K562 (cell line): Measurements from ENCODE around the gene RFC5. TPM values are rescaled to one million over a fixed set of nuclear protein-coding genes. Genes with fewer than 3 reads are reported as not detected.

Experiments used
- C11orf30 ChIP-seq: fragments of 450-650 bp; IDR thresholded peaks from 2 replicates; pipeline ENCODE4 v1.6.1; 2016; ENCODE audit warnings: low read depth, mild to moderate bottlenecking
- CCAR2 ChIP-seq: fragments of 200-400 bp; formaldehyde crosslinking; IDR thresholded peaks from 2 replicates; pipeline ENCODE4 v1.6.1; 2017; ENCODE audit warnings: mild to moderate bottlenecking, low read depth, low read length
- FOS ChIP-seq: IDR thresholded peaks from 3 replicates; pipeline ENCODE4 v1.6.1; 2011; ENCODE audit not compliant: insufficient read length; ENCODE audit errors: extremely low read depth
- MEF2D ChIP-seq: conservative IDR thresholded peaks from 2 replicates; pipeline ENCODE4 v1.6.1; 2016; ENCODE audit warnings: low read depth, missing genetic modification characterization, missing compliant biosample characterization
- NRF1 ChIP-seq, 2 experiments: fragments of 450-650 bp; IDR thresholded peaks in 1 of 2; conservative IDR thresholded peaks in 1 of 2; 2 replicates each; pipeline ENCODE4 v1.6.1; 2014; ENCODE audit warnings: mild to moderate bottlenecking in 2 of 2
- PRPF4 ChIP-seq: fragments of 200-400 bp; formaldehyde crosslinking; IDR thresholded peaks from one replicate; pipeline ENCODE4 v1.6.1; 2017; ENCODE audit warnings: low read length, low read depth, mild to moderate bottlenecking; ENCODE audit not compliant: insufficient read depth, poor library complexity, severe bottlenecking
- PTRF ChIP-seq: fragments of 450-650 bp; IDR thresholded peaks from 2 replicates; pipeline ENCODE4 v1.6.1; 2016; ENCODE audit warnings: mild to moderate bottlenecking, missing genetic modification characterization, missing compliant biosample characterization
- SMARCA4 ChIP-seq: fragments of 450-650 bp; IDR thresholded peaks from 2 replicates; pipeline ENCODE4 v1.6.1; 2016
- SRF ChIP-seq, 2 experiments: fragments of 250-450, 450-650 bp in 1 of 2; sonication (Bioruptor Pico) in 1 of 2; sonication (generic) in 1 of 2; formaldehyde crosslinking; IDR thresholded peaks; 2 replicates each; pipeline versions ENCODE4 v1.5.0 to v1.5.1; 2020 to 2022; ENCODE audit warnings: mild to moderate bottlenecking in 1 of 2, missing genetic modification reagents in 1 of 2
- ZFX ChIP-seq: sonication (generic); formaldehyde crosslinking; IDR thresholded peaks from 2 replicates; pipeline ENCODE4 v1.8.0; 2022; ENCODE audit warnings: mild to moderate bottlenecking, missing genetic modification reagents, moderate library complexity
- polyA plus RNA-seq, 8 experiments: library from polyadenylated mRNA; depleted of rRNA in 4 of 8; stranded (reverse) in 5 of 8; unstranded in 3 of 8; fragments of >200 nt; fragmentation: Nextera tagmentation in 2 of 8; fragmentation: Illumina TruSeq in 1 of 8; extraction: Ambion mirVana in 2 of 8; extraction: Trizol in 1 of 8; gene quantifications; 2 replicates each; pipeline versions ENCODE4 v1.2.1 to v1.2.3, GENCODE V29; 2011 to 2014; ENCODE audit warnings: inconsistent platforms in 1 of 8, missing spikeins in 1 of 8
- total RNA-seq, 7 experiments: library from RNA; depleted of rRNA in 6 of 7; stranded (reverse); fragments of >200 nt in 6 of 7; fragmentation: Illumina TruSeq in 2 of 7; extraction: Trizol in 2 of 7; gene quantifications; 2 replicates each; pipeline versions ENCODE4 v1.2.1 to v1.2.3, GENCODE V29; 2011 to 2021; ENCODE audit warnings: low replicate concordance in 1 of 7
- TF ChIP-seq, protein P1 (sequence below): sonication (generic); formaldehyde crosslinking; IDR thresholded peaks from 2 replicates; pipeline ENCODE4 v1.8.1; 2023; ENCODE audit warnings: mild to moderate bottlenecking, missing genetic modification reagents
- TF ChIP-seq, protein P2 (sequence below): sonication (generic); formaldehyde crosslinking; IDR thresholded peaks from 2 replicates; pipeline ENCODE4 v1.8.0; 2023; ENCODE audit warnings: missing genetic modification reagents, mild to moderate bottlenecking, borderline replicate concordance
- TF ChIP-seq, protein P3 (sequence below): fragments of 250-450 bp; sonication (Bioruptor Pico); IDR thresholded peaks from 2 replicates; pipeline ENCODE4 v1.4.0; 2020

Gene RFC5
- total and polyA plus RNA-seq, 9 of the 15 experiments (the other 6 are each of a cell fraction or from before 2014, with no cell fraction given): 61.8 to 189 (median 92.9) TPM

DNA sequence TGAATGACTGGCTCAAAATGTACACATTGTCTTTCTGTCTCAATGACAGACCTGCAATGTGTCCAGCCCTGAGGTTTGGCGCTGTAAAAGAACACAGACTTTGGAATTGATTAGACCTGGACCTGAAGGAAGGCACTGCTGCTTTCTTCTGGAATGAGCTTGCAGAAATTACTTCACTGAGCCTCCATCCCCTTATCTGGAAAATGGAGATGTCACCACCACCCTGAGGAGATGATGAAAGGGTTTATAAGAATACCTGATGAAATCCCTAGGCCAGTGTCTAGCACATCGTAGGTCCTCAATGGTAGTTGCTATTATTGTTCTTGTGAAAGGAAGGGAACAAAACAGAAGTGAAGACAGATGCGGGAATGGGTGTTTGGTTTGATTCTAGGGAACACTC lies 54.1 kb downstream of the RFC5 start (continued):
- TF ChIP-seq PRPF4 (no peak), SRF (CRISPR knock-in tag; IDR thresholded peaks at IDR 0.05) (0 out of 4 replicates have a peak, but pooled peaks of 1 of the 2 experiments have one; percentile 42), SMARCA4 (peak; percentile 13; the same call in 1 of the 2 replicates), PTRF (tag) (no peak), C11orf30 (peak; percentile 69; the same call in 1 of the 2 replicates), ZFX (CRISPR knock-in tag) (no peak), NRF1 (conservative IDR thresholded peaks at IDR 0.05 in 1 of 2, IDR thresholded peaks at IDR 0.05 in 1 of 2) (no peak), CCAR2 (no peak), MEF2D (no peak), FOS (no peak)
- TF ChIP-seq, protein P1, sequence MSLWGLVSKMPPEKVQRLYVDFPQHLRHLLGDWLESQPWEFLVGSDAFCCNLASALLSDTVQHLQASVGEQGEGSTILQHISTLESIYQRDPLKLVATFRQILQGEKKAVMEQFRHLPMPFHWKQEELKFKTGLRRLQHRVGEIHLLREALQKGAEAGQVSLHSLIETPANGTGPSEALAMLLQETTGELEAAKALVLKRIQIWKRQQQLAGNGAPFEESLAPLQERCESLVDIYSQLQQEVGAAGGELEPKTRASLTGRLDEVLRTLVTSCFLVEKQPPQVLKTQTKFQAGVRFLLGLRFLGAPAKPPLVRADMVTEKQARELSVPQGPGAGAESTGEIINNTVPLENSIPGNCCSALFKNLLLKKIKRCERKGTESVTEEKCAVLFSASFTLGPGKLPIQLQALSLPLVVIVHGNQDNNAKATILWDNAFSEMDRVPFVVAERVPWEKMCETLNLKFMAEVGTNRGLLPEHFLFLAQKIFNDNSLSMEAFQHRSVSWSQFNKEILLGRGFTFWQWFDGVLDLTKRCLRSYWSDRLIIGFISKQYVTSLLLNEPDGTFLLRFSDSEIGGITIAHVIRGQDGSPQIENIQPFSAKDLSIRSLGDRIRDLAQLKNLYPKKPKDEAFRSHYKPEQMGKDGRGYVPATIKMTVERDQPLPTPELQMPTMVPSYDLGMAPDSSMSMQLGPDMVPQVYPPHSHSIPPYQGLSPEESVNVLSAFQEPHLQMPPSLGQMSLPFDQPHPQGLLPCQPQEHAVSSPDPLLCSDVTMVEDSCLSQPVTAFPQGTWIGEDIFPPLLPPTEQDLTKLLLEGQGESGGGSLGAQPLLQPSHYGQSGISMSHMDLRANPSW: no peak
- TF ChIP-seq, protein P2, sequence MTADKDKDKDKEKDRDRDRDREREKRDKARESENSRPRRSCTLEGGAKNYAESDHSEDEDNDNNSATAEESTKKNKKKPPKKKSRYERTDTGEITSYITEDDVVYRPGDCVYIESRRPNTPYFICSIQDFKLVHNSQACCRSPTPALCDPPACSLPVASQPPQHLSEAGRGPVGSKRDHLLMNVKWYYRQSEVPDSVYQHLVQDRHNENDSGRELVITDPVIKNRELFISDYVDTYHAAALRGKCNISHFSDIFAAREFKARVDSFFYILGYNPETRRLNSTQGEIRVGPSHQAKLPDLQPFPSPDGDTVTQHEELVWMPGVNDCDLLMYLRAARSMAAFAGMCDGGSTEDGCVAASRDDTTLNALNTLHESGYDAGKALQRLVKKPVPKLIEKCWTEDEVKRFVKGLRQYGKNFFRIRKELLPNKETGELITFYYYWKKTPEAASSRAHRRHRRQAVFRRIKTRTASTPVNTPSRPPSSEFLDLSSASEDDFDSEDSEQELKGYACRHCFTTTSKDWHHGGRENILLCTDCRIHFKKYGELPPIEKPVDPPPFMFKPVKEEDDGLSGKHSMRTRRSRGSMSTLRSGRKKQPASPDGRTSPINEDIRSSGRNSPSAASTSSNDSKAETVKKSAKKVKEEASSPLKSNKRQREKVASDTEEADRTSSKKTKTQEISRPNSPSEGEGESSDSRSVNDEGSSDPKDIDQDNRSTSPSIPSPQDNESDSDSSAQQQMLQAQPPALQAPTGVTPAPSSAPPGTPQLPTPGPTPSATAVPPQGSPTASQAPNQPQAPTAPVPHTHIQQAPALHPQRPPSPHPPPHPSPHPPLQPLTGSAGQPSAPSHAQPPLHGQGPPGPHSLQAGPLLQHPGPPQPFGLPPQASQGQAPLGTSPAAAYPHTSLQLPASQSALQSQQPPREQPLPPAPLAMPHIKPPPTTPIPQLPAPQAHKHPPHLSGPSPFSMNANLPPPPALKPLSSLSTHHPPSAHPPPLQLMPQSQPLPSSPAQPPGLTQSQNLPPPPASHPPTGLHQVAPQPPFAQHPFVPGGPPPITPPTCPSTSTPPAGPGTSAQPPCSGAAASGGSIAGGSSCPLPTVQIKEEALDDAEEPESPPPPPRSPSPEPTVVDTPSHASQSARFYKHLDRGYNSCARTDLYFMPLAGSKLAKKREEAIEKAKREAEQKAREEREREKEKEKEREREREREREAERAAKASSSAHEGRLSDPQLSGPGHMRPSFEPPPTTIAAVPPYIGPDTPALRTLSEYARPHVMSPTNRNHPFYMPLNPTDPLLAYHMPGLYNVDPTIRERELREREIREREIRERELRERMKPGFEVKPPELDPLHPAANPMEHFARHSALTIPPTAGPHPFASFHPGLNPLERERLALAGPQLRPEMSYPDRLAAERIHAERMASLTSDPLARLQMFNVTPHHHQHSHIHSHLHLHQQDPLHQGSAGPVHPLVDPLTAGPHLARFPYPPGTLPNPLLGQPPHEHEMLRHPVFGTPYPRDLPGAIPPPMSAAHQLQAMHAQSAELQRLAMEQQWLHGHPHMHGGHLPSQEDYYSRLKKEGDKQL (CRISPR knock-in tag): no peak
- TF ChIP-seq, protein P3, sequence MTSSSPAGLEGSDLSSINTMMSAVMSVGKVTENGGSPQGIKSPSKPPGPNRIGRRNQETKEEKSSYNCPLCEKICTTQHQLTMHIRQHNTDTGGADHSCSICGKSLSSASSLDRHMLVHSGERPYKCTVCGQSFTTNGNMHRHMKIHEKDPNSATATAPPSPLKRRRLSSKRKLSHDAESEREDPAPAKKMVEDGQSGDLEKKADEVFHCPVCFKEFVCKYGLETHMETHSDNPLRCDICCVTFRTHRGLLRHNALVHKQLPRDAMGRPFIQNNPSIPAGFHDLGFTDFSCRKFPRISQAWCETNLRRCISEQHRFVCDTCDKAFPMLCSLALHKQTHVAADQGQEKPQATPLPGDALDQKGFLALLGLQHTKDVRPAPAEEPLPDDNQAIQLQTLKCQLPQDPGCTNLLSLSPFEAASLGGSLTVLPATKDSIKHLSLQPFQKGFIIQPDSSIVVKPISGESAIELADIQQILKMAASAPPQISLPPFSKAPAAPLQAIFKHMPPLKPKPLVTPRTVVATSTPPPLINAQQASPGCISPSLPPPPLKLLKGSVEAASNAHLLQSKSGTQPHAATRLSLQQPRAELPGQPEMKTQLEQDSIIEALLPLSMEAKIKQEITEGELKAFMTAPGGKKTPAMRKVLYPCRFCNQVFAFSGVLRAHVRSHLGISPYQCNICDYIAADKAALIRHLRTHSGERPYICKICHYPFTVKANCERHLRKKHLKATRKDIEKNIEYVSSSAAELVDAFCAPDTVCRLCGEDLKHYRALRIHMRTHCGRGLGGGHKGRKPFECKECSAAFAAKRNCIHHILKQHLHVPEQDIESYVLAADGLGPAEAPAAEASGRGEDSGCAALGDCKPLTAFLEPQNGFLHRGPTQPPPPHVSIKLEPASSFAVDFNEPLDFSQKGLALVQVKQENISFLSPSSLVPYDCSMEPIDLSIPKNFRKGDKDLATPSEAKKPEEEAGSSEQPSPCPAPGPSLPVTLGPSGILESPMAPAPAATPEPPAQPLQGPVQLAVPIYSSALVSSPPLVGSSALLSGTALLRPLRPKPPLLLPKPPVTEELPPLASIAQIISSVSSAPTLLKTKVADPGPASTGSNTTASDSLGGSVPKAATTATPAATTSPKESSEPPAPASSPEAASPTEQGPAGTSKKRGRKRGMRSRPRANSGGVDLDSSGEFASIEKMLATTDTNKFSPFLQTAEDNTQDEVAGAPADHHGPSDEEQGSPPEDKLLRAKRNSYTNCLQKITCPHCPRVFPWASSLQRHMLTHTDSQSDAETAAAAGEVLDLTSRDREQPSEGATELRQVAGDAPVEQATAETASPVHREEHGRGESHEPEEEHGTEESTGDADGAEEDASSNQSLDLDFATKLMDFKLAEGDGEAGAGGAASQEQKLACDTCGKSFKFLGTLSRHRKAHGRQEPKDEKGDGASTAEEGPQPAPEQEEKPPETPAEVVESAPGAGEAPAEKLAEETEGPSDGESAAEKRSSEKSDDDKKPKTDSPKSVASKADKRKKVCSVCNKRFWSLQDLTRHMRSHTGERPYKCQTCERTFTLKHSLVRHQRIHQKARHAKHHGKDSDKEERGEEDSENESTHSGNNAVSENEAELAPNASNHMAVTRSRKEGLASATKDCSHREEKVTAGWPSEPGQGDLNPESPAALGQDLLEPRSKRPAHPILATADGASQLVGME: no peak
